ENCODE results near the gene PRUNE2.

PRUNE2 gene

DNA sequence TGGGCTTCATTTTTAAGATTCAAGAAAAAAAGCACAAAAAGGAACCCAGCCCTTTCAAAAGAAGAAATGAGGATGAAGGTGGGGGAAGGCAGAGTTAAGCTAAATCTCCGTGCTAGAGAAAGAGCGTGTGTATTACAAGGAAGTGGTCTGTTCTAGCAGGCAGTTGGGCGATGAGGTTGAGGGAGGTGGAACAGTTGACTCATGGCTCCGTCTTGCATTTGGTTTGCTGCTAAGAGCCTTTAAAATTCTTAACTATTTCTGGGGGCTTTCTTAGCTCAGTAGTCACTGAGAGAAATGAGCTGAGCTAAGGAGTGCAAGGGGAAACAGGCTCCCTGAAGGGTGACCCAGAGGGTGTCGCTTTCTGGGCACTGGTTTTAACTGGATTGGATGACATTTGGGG is 329.6 kb downstream of the PRUNE2 start:
- no peaks in the 10 kb centered on the region for H3K4me1 ChIP-seq (ENCODE audit: insufficient read depth, poor library complexity, severe bottlenecking)
- ATAC-seq (ENCODE audit: low read depth) = no peak

DNA sequence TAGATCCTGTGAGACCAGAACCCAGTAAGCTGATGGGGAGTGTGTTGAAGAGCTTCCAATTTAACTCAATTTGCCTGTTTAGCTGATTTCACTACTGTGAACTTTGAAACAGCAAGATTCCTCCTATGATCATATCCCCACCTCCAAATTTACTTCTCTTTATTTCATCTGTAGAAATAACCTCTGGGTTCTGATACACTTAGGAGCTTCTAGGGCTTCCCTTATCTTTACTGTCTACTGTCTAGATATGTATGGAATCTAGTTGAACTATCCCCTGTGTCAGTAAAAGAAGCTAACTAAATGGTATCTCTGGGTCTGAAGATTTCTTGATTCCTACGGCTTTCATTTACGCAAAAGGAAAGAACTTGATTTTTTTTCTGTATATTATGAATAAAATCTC is 330.2 kb downstream of the PRUNE2 start:
- H3K27ac ChIP-seq (ENCODE audit: poor library complexity, severe bottlenecking) = no peak overlapping the region
- DNase-seq (ENCODE audit: low spot score) (no peak), ATAC-seq (ENCODE audit: low read depth) (no peak)
- H3K36me3 ChIP-seq (ENCODE audit: low read depth) = no peaks in the 10 kb centered on the region
- TF ChIP-seq, protein P1, sequence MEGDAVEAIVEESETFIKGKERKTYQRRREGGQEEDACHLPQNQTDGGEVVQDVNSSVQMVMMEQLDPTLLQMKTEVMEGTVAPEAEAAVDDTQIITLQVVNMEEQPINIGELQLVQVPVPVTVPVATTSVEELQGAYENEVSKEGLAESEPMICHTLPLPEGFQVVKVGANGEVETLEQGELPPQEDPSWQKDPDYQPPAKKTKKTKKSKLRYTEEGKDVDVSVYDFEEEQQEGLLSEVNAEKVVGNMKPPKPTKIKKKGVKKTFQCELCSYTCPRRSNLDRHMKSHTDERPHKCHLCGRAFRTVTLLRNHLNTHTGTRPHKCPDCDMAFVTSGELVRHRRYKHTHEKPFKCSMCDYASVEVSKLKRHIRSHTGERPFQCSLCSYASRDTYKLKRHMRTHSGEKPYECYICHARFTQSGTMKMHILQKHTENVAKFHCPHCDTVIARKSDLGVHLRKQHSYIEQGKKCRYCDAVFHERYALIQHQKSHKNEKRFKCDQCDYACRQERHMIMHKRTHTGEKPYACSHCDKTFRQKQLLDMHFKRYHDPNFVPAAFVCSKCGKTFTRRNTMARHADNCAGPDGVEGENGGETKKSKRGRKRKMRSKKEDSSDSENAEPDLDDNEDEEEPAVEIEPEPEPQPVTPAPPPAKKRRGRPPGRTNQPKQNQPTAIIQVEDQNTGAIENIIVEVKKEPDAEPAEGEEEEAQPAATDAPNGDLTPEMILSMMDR (IDR thresholded peaks at IDR 0.05; ENCODE audit: poor library complexity, severe bottlenecking) = no peak
- no peaks in the 10 kb centered on the region for H3K4me1 ChIP-seq (ENCODE audit: insufficient read depth, poor library complexity, severe bottlenecking)
- H3K9me3 ChIP-seq (ENCODE audit: severe bottlenecking) = peaks cover 1% of the 10 kb centered on the region
- no peaks in the 10 kb centered on the region for H3K27me3 ChIP-seq (ENCODE audit: insufficient read depth, poor library complexity, severe bottlenecking)
- no peak overlapping the region for H3K4me3 ChIP-seq (ENCODE audit: severe bottlenecking)

More for the DNA sequence above, 329.6 kb downstream of the PRUNE2 start:
- Histone ChIP-seq H3K27me3 (ENCODE audit: insufficient read depth, poor library complexity, severe bottlenecking) (no peaks in the 10 kb centered on the region), H3K27ac (ENCODE audit: poor library complexity, severe bottlenecking) (no peak overlapping the region), H3K9me3 (ENCODE audit: severe bottlenecking) (no peaks in the 10 kb centered on the region), H3K36me3 (ENCODE audit: low read depth) (no peaks in the 10 kb centered on the region), H3K4me3 (ENCODE audit: severe bottlenecking) (no peak overlapping the region)
- no peak for DNase-seq (ENCODE audit: low spot score)
- TF ChIP-seq, protein P1 (IDR thresholded peaks at IDR 0.05; ENCODE audit: poor library complexity, severe bottlenecking) = no peak

DNA sequence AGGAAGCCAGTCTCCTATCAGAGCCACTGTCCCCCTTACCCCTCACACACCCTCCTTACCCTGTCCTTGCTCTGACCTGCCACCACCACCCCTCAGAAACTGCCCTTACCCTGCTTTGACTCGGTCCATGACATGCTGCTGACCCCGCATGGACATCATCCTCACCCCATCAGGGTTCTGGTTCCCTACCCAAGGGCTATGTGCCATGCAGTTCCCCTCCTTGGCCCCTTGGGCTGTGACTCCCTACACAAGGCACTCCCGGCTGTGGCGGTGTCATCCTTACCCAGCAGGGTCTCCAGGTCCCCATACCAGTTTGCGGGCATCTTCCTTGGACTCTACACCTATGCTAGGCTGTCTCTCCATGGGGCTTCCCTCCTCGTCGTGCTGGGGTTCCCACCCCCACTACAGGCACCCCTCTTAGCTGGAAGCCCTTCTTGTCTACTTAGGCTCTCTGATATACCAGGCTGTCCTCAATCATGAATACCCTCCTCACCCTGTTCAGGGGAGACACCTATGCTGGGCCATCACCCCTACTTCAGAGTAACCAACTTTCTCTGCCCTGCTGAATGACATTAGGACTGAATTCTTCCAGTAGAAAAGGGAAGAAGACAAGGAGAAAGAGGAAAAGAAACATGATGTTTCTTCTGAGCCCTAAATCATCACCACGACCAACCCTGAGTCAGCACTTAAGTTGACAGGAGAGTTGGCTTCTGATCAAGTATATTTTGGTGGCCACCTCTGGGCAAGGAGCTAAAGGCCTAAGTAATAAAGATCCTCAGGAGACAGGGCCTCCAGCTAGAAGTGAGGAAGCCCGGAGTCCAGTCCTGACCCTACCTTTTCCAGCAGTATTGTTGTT is 331.8 kb downstream of the PRUNE2 start:
- TF ChIP-seq, protein P1 (IDR thresholded peaks at IDR 0.05; ENCODE audit: poor library complexity, severe bottlenecking) = no peak
- no peaks in the 10 kb centered on the region for H3K36me3 ChIP-seq (ENCODE audit: low read depth)
- no peak for DNase-seq (ENCODE audit: low spot score)
- no peaks in the 10 kb centered on the region for H3K27me3 ChIP-seq (ENCODE audit: insufficient read depth, poor library complexity, severe bottlenecking)
- H3K4me1 ChIP-seq (ENCODE audit: insufficient read depth, poor library complexity, severe bottlenecking) = no peaks in the 10 kb centered on the region
- H3K27ac ChIP-seq (ENCODE audit: poor library complexity, severe bottlenecking) = no peak overlapping the region
- H3K4me3 ChIP-seq (ENCODE audit: severe bottlenecking) = no peak overlapping the region
- H3K9me3 ChIP-seq (ENCODE audit: severe bottlenecking) = peaks cover 3% of the 10 kb centered on the region
- no peak for ATAC-seq (ENCODE audit: low read depth)

DNA sequence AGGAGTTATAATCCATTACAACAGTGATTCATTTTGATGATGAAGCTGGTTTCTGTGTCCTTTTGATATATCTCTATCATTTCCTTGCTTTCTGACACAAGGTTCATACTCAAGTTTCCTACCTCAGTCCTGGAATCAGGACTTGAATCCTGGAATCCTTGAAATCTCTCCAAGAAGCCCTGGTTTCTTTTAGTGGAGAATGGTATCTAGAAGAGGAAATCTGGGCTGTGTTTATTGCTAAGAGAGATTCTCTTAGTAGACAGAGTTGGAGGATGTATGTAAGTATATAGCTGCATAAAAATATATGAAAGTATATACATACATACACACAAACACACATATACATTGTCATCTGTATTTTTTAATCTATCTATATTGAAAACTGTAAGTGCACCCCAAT is 332.5 kb downstream of the PRUNE2 start:
- Histone ChIP-seq H3K9me3 (ENCODE audit: severe bottlenecking) (peaks cover 3% of the 10 kb centered on the region), H3K27me3 (ENCODE audit: insufficient read depth, poor library complexity, severe bottlenecking) (no peaks in the 10 kb centered on the region), H3K4me1 (ENCODE audit: insufficient read depth, poor library complexity, severe bottlenecking) (no peaks in the 10 kb centered on the region), H3K27ac (ENCODE audit: poor library complexity, severe bottlenecking) (no peak overlapping the region), H3K4me3 (ENCODE audit: severe bottlenecking) (no peak overlapping the region), H3K36me3 (ENCODE audit: low read depth) (no peaks in the 10 kb centered on the region)
- no peak for ATAC-seq (ENCODE audit: low read depth)
- TF ChIP-seq, protein P1 (IDR thresholded peaks at IDR 0.05; ENCODE audit: poor library complexity, severe bottlenecking) = no peak
- DNase-seq (ENCODE audit: low spot score) = no peak

DNA sequence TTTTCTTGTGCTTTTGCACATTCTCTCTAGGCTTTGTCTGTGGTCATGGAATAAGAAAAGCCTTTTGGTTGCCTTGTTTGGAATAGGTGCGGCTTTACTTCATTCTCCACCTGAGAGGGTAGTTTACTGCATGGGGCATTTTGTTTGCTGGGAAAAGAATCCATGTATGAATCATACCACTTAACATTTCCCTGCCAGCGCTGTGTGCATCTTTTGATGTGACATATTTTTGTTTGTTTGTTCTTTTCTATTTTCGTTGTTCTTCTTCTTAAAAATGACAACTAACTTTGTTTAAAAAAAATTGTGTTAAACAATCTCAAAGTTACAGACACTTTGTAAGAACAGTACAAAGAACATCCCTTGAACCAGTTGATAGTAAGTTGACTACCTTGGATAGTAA is 333.8 kb downstream of the PRUNE2 start:
- no peaks in the 10 kb centered on the region for H3K27me3 ChIP-seq (ENCODE audit: insufficient read depth, poor library complexity, severe bottlenecking)
- no peak overlapping the region for H3K4me3 ChIP-seq (ENCODE audit: severe bottlenecking)
- ATAC-seq (ENCODE audit: low read depth) (no peak), DNase-seq (ENCODE audit: low spot score) (no peak)
- TF ChIP-seq, protein P1 (IDR thresholded peaks at IDR 0.05; ENCODE audit: poor library complexity, severe bottlenecking) = no peak
- H3K4me1 ChIP-seq (ENCODE audit: insufficient read depth, poor library complexity, severe bottlenecking) = no peaks in the 10 kb centered on the region
- peaks cover 3% of the 10 kb centered on the region for H3K9me3 ChIP-seq (ENCODE audit: severe bottlenecking)
- no peaks in the 10 kb centered on the region for H3K36me3 ChIP-seq (ENCODE audit: low read depth)
- H3K27ac ChIP-seq (ENCODE audit: poor library complexity, severe bottlenecking) = no peak overlapping the region

Measured in RWPE2 (cell line).